GM21367 (cell line): ENCODE results near the gene ADAR.
A peak's percentile ranks its signal among the peaks of the same experiment; 100 is the strongest.
"Not testable (repeated sequence)": the region's sequence is repeated elsewhere in the genome, so short reads cannot be mapped to it uniquely, and the experiment has no call there.

Experiments
- ATAC-seq: cut with Tn5 transposase; IDR thresholded peaks from one replicate; pipeline ENCODE4 v1.9.1; 2021; ENCODE audit not compliant: unreplicated experiment

Gene ADAR, protein sequence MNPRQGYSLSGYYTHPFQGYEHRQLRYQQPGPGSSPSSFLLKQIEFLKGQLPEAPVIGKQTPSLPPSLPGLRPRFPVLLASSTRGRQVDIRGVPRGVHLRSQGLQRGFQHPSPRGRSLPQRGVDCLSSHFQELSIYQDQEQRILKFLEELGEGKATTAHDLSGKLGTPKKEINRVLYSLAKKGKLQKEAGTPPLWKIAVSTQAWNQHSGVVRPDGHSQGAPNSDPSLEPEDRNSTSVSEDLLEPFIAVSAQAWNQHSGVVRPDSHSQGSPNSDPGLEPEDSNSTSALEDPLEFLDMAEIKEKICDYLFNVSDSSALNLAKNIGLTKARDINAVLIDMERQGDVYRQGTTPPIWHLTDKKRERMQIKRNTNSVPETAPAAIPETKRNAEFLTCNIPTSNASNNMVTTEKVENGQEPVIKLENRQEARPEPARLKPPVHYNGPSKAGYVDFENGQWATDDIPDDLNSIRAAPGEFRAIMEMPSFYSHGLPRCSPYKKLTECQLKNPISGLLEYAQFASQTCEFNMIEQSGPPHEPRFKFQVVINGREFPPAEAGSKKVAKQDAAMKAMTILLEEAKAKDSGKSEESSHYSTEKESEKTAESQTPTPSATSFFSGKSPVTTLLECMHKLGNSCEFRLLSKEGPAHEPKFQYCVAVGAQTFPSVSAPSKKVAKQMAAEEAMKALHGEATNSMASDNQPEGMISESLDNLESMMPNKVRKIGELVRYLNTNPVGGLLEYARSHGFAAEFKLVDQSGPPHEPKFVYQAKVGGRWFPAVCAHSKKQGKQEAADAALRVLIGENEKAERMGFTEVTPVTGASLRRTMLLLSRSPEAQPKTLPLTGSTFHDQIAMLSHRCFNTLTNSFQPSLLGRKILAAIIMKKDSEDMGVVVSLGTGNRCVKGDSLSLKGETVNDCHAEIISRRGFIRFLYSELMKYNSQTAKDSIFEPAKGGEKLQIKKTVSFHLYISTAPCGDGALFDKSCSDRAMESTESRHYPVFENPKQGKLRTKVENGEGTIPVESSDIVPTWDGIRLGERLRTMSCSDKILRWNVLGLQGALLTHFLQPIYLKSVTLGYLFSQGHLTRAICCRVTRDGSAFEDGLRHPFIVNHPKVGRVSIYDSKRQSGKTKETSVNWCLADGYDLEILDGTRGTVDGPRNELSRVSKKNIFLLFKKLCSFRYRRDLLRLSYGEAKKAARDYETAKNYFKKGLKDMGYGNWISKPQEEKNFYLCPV

DNA sequence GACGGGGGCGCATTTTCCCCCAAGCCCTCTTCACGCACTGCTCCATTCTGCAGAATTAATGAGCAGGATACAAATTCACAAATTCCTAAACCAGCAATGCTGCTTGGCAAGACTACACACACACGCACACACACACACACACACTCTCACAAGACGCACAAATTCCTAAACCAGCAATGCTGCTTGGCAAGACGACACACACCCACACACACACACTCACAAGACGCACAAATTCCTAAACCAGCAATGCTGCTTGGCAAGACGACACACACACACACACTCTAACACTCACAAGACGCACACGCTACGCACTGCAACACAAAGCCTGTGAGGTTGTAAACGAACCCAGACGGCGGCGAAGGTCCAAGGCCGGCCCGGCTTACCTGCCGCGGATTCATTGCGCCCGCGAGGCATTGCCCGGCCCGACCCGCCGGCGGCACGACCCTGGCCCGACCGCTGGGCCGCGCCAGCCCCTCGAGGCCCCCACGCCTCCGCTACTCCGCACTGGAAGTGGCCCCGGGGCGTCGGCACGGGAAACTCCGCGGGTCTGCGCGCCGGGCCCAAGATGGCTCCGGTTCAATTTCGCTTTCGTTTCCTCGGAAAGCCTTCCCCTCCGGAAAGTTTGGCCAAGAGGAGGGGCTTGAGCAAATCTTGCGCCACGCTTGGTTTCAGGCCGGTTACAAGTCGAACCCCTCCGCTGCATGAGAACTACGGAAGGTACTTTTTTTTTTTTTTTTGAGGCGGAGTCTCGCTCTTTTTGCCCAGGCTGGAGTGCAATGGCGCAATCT is at the start of gene ADAR:
ADAR (minus strand) TSS at position 578 of the 788 bp plus-strand sequence; CDS start at position 398, 180 bp downstream.
- ATAC-seq: peak; percentile 59

DNA sequence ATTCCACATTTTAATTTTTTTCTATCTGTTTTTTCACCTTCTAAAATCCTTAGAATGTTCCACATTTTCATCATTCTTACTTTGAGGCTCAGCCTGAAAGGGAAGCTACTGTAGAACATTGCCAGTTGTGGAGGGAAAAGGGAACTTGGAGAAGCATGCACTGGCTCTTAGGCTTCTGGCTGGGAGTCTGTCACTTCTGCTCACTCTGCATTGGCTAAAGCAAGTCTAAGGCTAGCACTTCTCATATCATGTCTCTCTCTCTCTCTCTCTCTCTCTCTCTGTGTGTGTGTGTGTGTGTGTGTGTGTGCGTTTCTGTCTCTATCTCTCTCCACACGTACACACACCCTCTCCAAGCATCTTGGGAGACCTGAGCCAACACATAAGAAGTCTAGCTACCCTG is 49.6 kb upstream of the ADAR start:
- no peak for ATAC-seq

DNA sequence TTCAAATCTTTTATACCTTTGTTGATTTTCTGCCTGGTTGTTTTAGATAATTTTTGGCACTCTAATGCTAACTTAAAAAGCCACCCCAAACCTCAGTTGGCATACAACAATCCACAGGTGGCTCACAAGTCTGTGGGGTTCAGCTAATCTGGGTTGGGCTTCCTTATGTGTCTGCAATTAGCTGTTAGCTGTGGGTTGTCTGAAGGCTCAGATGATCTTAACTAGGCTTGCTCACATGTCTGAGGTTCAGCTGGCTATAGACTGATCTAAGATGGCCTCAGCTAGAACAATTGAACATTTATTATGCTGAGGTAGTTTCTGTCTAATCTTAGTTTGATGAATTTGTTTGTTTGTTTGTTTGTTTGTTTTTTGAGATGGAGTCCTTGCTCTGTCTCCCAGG is 44.9 kb upstream of the ADAR start:
- no peak for ATAC-seq

DNA sequence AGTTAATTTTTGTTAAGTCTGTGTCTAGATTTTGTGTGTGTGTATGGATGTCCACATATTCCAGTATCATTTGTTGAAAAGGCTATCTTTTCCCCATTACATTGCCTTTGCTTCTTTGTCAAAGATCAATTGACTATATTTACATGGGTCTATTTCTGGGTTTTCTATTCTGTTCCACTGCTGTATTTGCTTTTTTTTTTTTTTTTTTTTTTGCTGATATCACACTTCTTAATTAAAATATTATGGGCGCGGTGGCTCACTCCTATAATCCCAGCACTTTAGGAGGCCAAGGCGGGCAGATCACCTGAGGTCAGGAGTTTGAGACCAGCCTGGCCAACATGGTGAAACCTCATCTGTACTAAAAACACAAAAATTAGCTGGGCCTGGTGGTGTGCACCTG is 36.7 kb upstream of the ADAR start:
- ATAC-seq: not testable (repeated sequence)

DNA sequence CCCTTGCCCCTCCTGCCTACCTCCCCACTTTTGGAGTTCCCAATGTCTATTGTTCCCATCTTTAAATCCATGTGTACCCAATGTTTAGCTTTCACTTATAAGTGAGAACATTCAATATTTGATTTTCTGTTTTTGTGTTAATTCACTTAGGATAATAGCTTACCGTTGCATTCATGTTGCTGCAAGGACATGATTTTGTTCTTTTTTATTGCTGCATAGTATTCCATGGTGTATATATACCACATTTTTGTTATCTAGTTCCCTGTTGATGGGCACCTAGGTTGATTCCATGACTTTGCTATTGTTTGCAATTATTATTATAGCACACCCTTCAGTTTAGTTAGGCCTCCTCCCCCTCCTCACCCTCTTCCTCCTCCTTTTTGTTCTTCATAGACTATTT is 33.5 kb upstream of the ADAR start:
- no peak for ATAC-seq

DNA sequence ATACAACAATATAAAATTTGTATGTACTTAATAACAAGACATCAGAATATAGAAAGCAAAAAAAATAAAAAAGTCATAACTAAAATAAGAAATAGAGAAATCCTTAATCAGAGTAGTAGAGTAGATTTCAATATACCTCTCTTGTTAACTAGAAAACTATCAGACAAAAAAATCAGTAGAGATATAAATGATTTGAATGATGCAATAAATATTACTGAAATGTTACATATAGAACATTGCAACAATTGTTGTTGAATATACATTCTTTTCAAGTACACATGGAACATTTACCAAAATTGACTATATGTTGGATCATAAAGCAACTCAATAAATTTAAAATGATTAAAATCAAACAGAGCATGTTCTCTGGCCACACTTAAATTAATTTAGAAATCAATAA is 31.9 kb upstream of the ADAR start:
- ATAC-seq: no peak

DNA sequence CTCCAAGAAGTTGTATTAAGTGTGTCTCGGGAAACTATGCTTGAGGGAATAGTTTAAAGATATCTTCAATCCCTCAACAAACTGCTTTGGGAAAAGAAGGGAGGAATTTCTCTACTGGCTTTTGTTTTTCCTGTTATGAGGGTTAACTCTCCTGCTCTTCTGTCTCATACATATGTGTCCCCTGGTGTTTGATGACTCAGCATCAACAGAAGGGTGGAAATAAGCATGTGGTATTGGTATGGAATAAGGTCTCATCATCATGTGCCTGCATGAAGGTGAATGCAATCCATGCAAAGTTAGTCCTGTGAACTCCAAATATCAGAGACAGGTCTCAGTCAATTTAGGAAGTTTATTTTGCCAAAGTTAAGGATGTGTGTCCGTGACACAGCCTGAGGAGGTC is 27.2 kb upstream of the ADAR start:
- ATAC-seq: no peak

DNA sequence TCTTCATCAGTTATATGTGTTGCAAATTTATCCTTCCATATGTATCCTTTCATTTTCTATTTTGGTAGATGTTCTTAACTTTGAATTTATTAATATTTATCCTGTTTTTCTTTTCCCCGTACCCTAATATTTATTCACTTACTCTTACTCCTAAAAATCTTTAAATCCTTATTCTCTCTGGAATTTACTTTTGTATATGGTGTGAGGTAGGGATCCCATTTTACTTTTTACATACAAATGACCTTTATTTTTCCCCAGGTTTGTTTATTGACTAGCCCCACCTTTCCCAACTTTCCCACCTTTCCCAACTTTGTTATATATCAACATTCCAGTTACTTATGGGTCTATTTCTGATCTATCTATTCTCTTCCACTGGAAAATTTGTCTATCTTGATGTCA is 21.7 kb upstream of the ADAR start:
- no peak for ATAC-seq

DNA sequence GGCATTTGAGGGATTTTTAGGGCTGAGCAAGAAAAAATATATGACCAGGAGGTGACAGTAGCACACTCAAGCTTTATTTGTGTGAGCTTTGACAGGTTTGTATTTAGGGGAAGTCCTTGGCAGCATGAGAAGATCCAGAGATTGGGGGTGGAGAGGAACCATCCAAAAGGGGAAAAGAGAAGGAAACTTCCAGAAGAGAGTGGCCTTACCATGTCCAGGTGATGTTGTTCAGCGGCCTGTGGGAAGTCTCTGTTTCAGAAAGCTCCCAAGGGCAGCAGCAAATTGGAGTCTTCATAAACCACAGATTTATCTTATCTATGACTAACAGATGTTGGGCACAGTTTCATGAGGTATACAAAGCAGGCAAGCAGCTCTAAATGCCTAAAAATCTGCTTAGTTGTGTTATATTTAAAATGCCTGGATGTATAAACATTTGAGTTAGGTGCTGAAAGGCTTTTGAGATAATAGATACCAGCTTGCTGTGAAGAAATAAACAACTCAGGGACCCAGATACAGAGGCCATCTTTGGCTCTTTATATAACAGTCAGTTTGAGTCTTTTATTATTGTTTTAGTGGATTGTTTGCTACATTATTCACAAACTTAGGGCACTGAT is 21.2 kb upstream of the ADAR start:
- ATAC-seq: no peak

DNA sequence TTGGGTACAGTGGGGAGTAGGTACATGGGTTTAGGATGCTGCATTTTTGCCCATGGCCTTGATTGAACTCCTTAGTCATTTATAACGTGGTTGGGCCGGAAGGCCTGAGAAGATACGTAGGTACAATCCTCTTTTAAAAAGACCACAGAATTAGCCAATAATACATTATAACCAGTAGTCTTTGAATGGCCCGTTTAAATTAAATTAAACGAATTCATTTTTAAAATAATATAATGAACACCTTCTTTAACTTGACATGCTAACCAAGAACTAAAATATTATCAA is 20.1 kb upstream of the ADAR start:
- no peak for ATAC-seq

DNA sequence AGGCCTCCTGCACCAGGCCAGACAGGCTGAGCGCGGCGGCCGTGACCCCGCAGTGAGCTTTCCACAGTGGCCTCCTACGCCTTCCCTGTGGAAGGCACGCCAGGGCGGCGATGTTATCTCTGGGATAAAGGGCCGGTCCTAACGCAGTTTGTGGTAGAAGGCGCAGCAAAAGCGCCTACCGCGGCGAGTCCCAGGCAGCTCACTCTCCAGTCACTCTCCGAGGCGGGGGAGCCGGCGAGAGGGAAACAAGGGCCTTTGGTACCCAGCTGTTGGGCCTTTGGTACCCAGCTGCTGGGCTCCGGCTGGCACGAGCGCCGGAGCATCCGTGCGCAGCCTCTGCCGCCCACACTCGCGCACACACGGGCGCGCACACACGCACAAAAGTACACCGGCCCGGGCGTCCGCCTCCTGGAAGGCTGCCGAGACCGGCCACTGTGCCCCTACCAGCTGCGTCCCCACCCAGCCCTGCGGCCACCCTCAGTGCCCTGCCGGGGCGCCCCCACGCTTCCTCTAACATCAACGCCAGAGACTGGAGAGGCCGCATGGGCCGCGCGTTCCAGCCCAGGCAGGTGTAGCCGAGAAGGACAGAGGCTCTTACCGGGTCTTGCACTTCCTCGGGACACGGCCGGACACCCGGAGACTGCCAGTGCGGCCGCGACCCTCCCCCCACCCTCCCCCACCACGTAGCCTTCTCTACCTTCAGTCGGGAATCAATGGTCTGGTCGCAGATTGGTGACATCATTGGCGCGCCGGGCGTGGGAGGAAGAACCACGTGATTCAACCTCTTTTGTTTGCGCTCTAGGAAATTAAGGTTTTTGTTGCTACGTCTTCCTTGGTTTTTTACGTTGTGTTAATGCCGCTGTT is 19.5 kb upstream of the ADAR start:
- peak; percentile 43 for ATAC-seq

DNA sequence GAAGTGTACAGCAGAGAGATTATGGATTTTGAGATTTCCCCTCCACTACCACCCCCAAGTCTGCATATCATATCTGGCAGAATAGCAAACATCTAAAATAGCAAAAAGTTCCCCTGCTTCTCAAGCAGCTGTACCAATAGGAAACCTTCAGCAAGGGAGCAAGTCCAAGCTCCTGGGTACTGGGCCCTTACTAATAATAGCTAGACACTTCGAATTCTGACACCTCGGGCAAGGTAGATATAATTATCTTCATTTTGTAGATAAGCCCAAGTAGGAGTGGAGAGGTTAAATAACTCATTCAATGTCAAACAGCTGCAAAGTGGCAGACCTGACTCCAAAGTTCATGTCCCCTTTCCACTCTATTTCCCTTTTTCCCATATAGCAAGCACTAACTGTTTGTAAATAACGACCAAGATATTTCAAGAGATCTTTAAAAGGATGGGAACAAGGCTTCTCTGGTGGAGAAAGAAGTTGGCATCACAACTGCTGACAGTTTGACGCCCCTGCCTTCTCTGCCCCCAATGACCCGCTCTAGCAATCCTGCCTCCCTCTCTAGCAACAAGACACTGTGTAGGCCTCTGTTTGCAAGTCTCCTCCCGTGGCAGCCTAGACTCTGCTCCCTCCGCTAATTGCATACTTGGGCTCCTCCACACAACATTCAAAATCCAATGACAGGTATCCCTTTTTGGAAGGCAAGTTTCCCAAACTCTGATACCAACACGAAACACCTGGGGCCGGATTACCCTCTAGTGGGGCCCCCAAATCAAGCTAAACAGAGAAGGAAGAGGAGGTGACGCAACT is 18.7 kb upstream of the ADAR start:
- peak; percentile 24 for ATAC-seq

DNA sequence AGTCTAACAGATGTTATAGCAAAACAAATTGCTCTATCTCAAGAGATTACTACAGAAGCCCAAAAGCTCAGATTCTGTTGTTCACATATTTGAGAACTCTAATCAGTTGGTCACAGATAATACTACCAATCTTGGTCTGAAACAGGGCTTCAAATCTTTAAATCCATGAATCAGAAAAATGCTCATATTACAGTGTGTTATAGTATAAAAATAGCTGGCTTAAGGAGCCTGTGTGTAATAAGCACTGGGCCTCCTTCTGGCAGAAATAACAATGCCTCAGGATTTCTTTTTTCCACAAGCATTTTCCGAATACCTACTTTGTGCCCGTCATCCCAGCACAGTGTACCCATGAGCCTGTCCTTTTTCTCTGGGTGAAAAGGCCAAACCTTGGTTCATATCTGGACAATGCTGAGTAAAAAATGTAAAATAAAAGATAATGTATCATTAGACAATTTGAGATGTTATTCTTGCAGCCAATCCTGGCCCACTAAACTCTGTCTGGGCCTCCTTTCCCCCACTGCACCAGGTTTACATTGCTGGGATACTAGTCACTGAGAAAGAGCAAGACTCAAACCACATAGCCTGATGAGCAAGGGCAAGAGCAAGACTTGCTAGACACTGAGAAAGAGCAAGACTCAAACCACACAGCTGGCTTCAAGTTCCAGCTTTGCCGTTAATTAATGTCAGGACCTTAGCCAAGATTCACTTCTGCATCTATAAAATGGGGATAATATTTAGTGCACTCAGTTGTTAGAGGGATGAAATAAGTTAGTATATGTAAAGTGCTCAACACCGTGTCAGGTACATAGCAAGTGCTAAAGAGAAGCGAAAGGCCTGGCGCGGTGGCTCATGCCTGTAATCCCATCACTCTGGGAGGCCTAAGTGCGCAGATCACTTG is 17.0 kb upstream of the ADAR start:
- ATAC-seq: no peak

DNA sequence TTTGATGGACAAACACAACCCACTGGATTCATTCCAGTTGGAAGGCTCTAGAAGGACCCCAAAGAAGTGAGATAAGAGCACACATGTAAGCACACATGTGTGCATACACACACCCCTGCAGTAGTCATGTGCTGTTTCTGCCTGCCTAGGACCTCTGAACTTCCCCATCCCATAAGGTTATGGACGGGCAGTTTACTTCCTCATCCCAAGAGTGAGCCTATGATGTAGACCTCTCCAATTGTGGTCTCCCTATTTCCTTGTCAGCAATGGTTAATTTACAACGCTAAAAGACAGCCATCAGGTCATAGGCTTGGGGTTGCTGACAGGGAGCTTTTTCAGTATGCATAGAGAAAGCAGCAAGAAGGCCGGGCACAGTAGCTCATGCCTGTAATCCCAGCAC is 15.4 kb upstream of the ADAR start:
- ATAC-seq: no peak

DNA sequence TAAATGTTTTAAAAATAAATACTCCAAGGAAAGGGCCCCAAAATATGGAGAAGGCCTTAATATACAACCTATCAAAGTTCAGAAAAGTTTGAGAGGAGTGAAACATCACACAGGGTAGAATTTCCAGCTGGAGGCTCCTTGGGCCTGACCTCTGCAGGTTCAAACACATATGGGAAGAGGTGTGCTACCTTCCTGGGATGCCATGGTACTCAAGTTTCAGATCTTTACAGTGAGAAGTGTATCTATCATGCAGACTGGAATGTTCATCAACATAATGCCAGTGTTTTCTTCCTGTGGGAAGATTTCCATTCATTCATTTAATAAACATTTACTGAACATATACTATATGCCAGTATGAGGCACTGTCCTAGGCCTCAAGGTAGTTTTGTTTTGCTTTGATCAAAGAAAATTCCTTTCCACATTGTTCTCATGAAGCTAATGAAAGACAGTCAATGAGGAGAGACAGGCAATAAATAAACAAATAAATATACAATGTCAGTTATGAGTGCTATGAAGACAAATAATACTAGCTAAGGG is 14.6 kb upstream of the ADAR start:
- ATAC-seq: no peak

DNA sequence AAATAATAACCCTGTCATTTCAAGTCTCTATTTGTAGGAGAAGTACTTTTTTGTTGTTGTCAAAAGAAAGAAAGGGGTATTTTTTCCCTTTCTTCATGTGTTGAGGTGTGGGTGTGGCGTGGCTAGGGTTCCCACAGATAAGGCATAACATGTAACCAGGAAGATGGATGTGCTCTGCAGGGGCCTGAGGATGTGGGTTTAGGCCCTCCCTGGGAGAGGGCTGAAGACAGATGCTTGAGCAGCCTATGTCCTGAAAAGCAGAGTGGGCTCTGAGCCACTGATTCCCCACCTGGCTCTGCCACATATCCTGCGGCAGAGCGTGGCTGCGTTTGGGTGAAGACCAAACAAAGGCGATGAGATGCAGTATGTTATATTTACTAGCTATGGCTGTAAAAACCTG is 13.9 kb upstream of the ADAR start:
- no peak for ATAC-seq

DNA sequence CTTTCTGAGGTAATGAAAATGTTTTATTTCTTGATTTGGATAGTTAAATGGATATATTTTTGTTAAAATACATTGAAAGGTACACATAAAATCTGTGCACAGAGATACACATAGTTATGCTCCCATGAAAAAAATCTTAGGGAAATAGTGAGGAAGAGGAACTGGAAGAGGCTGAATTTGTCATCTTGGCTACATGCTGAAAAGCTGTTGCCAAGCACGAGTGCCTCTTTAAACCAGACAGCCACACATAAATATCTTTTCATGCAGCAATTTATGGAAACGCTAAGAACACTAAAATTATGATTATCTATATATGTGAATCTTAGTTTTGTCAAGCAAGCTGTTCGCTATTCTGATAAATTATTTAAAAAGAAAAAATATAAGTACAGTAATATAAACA is 12.8 kb upstream of the ADAR start:
- no peak for ATAC-seq
